Measurements from ENCODE around the gene OR2M3. TPM values are rescaled to one million over a fixed set of nuclear protein-coding genes. Genes with fewer than 3 reads are reported as not detected.

Gene OR2M3
- total and polyA plus RNA-seq, 9 of the 15 experiments (the other 6 are each of a cell fraction or from before 2014, with no cell fraction given): not detected

DNA sequence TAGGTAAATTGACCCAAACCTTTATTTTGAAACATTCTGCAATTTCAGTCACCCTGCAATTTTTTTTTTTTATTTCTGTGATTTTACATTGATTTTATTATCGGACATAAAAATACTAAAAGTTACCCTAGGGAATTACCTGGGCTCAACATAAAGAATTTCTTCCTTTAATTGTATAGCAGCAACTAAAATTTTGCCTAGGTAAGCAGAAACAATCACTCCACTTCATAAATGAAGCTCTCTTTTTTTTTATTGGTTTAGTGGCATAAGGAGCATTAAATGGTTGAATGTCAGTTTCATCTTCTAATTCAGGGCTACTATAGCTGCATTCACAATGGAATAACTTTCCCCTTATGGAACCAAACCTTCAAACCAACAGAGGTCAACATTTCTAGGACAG lies 18.8 kb downstream of the OR2M3 start (continued):
- TF ChIP-seq, protein P1, sequence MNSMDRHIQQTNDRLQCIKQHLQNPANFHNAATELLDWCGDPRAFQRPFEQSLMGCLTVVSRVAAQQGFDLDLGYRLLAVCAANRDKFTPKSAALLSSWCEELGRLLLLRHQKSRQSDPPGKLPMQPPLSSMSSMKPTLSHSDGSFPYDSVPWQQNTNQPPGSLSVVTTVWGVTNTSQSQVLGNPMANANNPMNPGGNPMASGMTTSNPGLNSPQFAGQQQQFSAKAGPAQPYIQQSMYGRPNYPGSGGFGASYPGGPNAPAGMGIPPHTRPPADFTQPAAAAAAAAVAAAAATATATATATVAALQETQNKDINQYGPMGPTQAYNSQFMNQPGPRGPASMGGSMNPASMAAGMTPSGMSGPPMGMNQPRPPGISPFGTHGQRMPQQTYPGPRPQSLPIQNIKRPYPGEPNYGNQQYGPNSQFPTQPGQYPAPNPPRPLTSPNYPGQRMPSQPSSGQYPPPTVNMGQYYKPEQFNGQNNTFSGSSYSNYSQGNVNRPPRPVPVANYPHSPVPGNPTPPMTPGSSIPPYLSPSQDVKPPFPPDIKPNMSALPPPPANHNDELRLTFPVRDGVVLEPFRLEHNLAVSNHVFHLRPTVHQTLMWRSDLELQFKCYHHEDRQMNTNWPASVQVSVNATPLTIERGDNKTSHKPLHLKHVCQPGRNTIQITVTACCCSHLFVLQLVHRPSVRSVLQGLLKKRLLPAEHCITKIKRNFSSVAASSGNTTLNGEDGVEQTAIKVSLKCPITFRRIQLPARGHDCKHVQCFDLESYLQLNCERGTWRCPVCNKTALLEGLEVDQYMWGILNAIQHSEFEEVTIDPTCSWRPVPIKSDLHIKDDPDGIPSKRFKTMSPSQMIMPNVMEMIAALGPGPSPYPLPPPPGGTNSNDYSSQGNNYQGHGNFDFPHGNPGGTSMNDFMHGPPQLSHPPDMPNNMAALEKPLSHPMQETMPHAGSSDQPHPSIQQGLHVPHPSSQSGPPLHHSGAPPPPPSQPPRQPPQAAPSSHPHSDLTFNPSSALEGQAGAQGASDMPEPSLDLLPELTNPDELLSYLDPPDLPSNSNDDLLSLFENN (IDR thresholded peaks at IDR 0.05; ENCODE audit: low read depth in 2 of 2, low read length in 2 of 2): no peak

DNA sequence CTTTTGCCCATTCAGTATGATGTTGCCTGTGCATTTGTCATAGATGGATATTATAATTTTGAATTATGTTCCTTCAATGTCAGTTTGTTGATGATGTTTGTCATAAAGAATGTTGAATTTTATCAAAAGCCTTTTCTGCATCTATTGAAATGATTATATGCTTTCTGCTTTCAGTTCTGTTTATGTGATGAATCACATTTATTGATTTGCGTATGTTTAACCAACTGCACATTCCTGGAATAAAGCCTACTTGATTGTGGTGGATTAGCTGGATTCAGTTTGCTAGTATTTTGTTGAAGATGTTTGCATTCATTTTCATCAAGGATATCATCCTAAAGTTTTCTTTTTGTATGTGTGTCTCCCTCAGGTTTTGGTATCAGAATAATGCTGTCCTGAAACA lies 28.5 kb downstream of the OR2M3 start:
- BruUV-seq (replicated peaks): no TSS peak
- Histone ChIP-seq H3K79me2 (ENCODE audit: control insufficient read depth, insufficient read depth, low read length) (no peaks in the 10 kb centered on the region), H3K4me1 (replicated peaks in 1 of 2; ENCODE audit: control insufficient read depth in 2 of 2, insufficient read depth in 2 of 2, low read length in 2 of 2) (no peaks in the 10 kb centered on the region), H3K9ac (ENCODE audit: insufficient read depth in 1 of 2, low read depth in 2 of 2, low read length in 2 of 2) (no peak overlapping the region), H3K4me3 (no peak overlapping the region), H3K36me3 (ENCODE audit: control insufficient read depth, insufficient read depth, low read length) (no peaks in the 10 kb centered on the region), H3K9me3 (replicated peaks; ENCODE audit: control insufficient read depth, insufficient read depth, low read depth, low read length) (peaks cover 7% of the 10 kb centered on the region; the same call in 1 of the 2 replicates), H4K20me1 (replicated peaks; ENCODE audit: control insufficient read depth, insufficient read depth, low read length) (no peaks in the 10 kb centered on the region), H3K9me1 (ENCODE audit: control insufficient read depth, insufficient read depth, low read length) (no peaks in the 10 kb centered on the region), H3K4me2 (ENCODE audit: insufficient read depth, low read length) (no peak overlapping the region), H3K27me3 (ENCODE audit: control insufficient read depth in 2 of 2, insufficient read depth in 2 of 2, low read length in 2 of 2) (no peaks in the 10 kb centered on the region), H3K27ac (ENCODE audit: extremely low read depth, low read depth, low read length) (no peak overlapping the region), H2AFZ (ENCODE audit: low read depth, low read length) (no peak overlapping the region)
- WGBS (ENCODE audit: insufficient coverage, low coverage, missing lambda C conversion rate): 0% methylated on average over 1 of the region's 1 CpG
- DNase-seq (ENCODE audit: extremely low read depth in 1 of 4, low spot score in 3 of 4) (no peak), ATAC-seq (no peak), FAIRE-seq (no peak)
- ChIA-PET POLR2A (no interaction called here), CTCF (ENCODE audit: low intra/inter-chr PET ratio) (no interaction called here)
- in situ Hi-C loops (cut with MboI) (no loop called here), intact Hi-C loops (cut with micrococcal nuclease) (no loop called here)
- TF ChIP-seq NBN (IDR thresholded peaks at IDR 0.05; ENCODE audit: low read depth): no peak
- TF ChIP-seq, protein P2, sequence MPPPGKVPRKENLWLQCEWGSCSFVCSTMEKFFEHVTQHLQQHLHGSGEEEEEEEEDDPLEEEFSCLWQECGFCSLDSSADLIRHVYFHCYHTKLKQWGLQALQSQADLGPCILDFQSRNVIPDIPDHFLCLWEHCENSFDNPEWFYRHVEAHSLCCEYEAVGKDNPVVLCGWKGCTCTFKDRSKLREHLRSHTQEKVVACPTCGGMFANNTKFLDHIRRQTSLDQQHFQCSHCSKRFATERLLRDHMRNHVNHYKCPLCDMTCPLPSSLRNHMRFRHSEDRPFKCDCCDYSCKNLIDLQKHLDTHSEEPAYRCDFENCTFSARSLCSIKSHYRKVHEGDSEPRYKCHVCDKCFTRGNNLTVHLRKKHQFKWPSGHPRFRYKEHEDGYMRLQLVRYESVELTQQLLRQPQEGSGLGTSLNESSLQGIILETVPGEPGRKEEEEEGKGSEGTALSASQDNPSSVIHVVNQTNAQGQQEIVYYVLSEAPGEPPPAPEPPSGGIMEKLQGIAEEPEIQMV (tag; conservative IDR thresholded peaks at IDR 0.05; ENCODE audit: low read depth): no peak
- no peak for TF ChIP-seq EWSR1 (IDR thresholded peaks at IDR 0.05; ENCODE audit: borderline replicate concordance, low read depth, partially characterized antibody)
- no peak for TF ChIP-seq HNRNPL (IDR thresholded peaks at IDR 0.05; ENCODE audit: low read depth, low read length)
- TF ChIP-seq BHLHE40 (IDR thresholded peaks at IDR 0.05; ENCODE audit: low read length): no peak
- TF ChIP-seq C11orf30 (IDR thresholded peaks at IDR 0.05; ENCODE audit: low read depth): no peak
- no peak for TF ChIP-seq BRCA1 (IDR thresholded peaks at IDR 0.05)
- no peak for TF ChIP-seq BRCA1 (CRISPR knock-in tag; IDR thresholded peaks at IDR 0.05)
- TF ChIP-seq, protein P3, sequence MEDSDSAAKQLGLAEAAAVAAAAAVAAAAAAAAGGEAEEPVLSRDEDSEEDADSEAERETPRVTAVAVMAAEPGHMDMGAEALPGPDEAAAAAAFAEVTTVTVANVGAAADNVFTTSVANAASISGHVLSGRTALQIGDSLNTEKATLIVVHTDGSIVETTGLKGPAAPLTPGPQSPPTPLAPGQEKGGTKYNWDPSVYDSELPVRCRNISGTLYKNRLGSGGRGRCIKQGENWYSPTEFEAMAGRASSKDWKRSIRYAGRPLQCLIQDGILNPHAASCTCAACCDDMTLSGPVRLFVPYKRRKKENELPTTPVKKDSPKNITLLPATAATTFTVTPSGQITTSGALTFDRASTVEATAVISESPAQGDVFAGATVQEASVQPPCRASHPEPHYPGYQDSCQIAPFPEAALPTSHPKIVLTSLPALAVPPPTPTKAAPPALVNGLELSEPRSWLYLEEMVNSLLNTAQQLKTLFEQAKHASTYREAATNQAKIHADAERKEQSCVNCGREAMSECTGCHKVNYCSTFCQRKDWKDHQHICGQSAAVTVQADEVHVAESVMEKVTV (CRISPR knock-in tag; IDR thresholded peaks at IDR 0.05): no peak
- no peak for TF ChIP-seq YBX1 (IDR thresholded peaks at IDR 0.05)
- no peak for TF ChIP-seq DMBX1 (CRISPR knock-in tag; IDR thresholded peaks at IDR 0.05; ENCODE audit: borderline replicate concordance)
- TF ChIP-seq, protein P4, sequence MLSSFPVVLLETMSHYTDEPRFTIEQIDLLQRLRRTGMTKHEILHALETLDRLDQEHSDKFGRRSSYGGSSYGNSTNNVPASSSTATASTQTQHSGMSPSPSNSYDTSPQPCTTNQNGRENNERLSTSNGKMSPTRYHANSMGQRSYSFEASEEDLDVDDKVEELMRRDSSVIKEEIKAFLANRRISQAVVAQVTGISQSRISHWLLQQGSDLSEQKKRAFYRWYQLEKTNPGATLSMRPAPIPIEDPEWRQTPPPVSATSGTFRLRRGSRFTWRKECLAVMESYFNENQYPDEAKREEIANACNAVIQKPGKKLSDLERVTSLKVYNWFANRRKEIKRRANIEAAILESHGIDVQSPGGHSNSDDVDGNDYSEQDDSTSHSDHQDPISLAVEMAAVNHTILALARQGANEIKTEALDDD (IDR thresholded peaks at IDR 0.05): no peak
- no peak for TF ChIP-seq ZNF695 (CRISPR knock-in tag; IDR thresholded peaks at IDR 0.05)
